Karpas-422 (cell line): ENCODE measurements around the gene CPED1. TPM values are rescaled to one million over a fixed set of nuclear protein-coding genes. Genes with fewer than 3 reads are reported as not detected.
"Not testable (repeated sequence)": the region's sequence is repeated elsewhere in the genome, so short reads cannot be mapped to it uniquely, and the experiment has no call there.

Experiments used
- DNase-seq: peaks from one replicate; pipeline ENCODE4 v3.0.0-alpha.2; 2015
- H2AFZ ChIP-seq: fragments of 200-600 bp; sonication (generic); 2 replicates; pipeline ENCODE4 v1.6.1; 2014; ENCODE audit warnings: antibody characterized with exemption, low read length, mixed read lengths
- H3K27ac ChIP-seq: fragments of 200-600 bp; sonication (generic); 2 replicates; pipeline ENCODE4 v1.5.1; 2014; ENCODE audit warnings: mild to moderate bottlenecking, low read length, moderate library complexity
- H3K27me3 ChIP-seq: fragments of 200-600 bp; sonication (generic); 2 replicates; pipeline ENCODE4 v1.6.1; 2014; ENCODE audit warnings: low read length, mixed read lengths
- H3K36me3 ChIP-seq: fragments of 200-600 bp; sonication (generic); 2 replicates; pipeline ENCODE4 v1.6.1; 2014; ENCODE audit warnings: low read length, mixed read lengths; ENCODE audit not compliant: insufficient read depth
- H3K4me1 ChIP-seq: fragments of 200-600 bp; sonication (generic); 2 replicates; pipeline ENCODE4 v1.6.1; 2014; ENCODE audit warnings: mild to moderate bottlenecking, low read length, mixed read lengths
- H3K4me2 ChIP-seq: fragments of 200-600 bp; sonication (generic); 2 replicates; pipeline ENCODE4 v1.6.1; 2014; ENCODE audit warnings: low read length, low read depth, mild to moderate bottlenecking; ENCODE audit not compliant: poor library complexity, severe bottlenecking
- H3K4me3 ChIP-seq: fragments of 200-600 bp; sonication (generic); 2 replicates; pipeline ENCODE4 v1.5.1; 2014; ENCODE audit warnings: mild to moderate bottlenecking, antibody characterized with exemption, low read length, mixed read lengths
- H3K79me2 ChIP-seq: fragments of 200-600 bp; sonication (generic); 2 replicates; pipeline ENCODE4 v1.6.1; 2014; ENCODE audit warnings: mild to moderate bottlenecking, low read length, mixed read lengths
- H3K9ac ChIP-seq: fragments of 200-600 bp; sonication (generic); 2 replicates; pipeline ENCODE4 v1.6.0; 2014; ENCODE audit warnings: low read length
- H3K9me2 ChIP-seq: fragments of 200-600 bp; sonication (generic), shearing (Covaris generic); replicated peaks from 2 replicates; pipeline ENCODE4 v1.6.0; 2014; ENCODE audit warnings: mild to moderate bottlenecking, low read length, moderate library complexity; ENCODE audit not compliant: insufficient read depth
- H3K9me3 ChIP-seq: fragments of 300-700, 200-600 bp; sonication (generic); 2 replicates; pipeline ENCODE4 v1.6.1; 2014; ENCODE audit warnings: low read length, mixed read lengths
- H4K20me1 ChIP-seq: fragments of 200-600 bp; sonication (generic); 2 replicates; pipeline ENCODE4 v1.6.1; 2014; ENCODE audit warnings: mild to moderate bottlenecking, antibody characterized with exemption, low read length, low read depth; ENCODE audit not compliant: insufficient read depth
- total RNA-seq: library from RNA; depleted of rRNA; stranded (reverse); fragments of >200 nt; shearing (Covaris generic); gene quantifications from 2 replicates; pipeline ENCODE4 v1.2.3, GENCODE V29; 2014; ENCODE audit warnings: low replicate concordance

Gene CPED1
- total RNA-seq, 1 experiment from 2014 or later, result 0.04 TPM

DNA sequence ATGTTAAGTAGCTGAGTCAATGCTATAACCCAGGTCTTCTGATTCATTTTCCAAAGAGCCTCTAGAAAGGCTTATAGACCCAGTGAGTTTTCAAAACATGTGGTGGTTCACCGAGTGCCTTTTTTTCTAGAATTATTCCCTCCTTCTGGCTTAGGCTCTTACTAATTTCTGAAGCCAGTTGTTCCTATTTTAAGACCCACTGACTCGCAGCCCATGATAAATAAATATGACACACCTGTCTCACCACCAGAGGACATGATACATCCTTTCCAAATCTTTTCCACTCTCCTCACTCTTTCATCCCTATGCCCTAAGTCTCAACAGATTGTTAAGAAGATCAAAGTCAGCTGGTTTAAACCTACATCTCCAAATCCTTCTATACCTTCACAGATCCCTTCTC is 214.3 kb downstream of the CPED1 start:
- H3K27me3 ChIP-seq, result no peaks in the 10 kb centered on the region
- no peaks in the 10 kb centered on the region for H3K36me3 ChIP-seq
- H4K20me1 ChIP-seq, result no peaks in the 10 kb centered on the region
- no peak overlapping the region for H3K4me2 ChIP-seq
- no peak overlapping the region for H3K27ac ChIP-seq
- H3K9ac ChIP-seq, result no peak overlapping the region
- no peaks in the 10 kb centered on the region for H3K9me2 ChIP-seq
- DNase-seq, result no peak
- no peaks in the 10 kb centered on the region for H3K79me2 ChIP-seq
- H2AFZ ChIP-seq, result no peak overlapping the region
- no peaks in the 10 kb centered on the region for H3K9me3 ChIP-seq
- H3K4me3 ChIP-seq, result no peak overlapping the region
- no peaks in the 10 kb centered on the region for H3K4me1 ChIP-seq

DNA sequence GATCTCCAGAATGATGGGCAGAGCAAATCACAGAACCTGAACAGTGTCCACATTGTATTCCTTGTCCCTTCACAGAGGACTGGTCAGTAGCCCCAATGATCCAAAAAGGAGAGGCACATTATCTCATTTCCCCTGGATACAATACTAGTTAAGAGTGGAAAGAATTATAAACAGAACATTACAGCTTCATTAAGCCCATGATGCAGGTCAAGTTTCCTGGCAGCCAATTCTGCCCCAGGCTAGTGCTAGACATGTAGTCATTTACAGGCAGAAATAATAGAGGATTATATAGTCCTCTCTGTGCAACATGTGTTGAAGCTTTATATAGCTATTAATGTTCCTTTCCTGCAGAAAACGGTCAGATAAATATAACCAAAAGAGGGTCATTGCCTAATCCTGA is 216.0 kb downstream of the CPED1 start:
- Histone ChIP-seq H3K36me3 (no peaks in the 10 kb centered on the region), H3K4me2 (no peak overlapping the region), H3K4me1 (no peaks in the 10 kb centered on the region), H4K20me1 (no peaks in the 10 kb centered on the region), H3K9me3 (no peaks in the 10 kb centered on the region), H3K9me2 (no peaks in the 10 kb centered on the region), H3K27me3 (no peaks in the 10 kb centered on the region), H3K9ac (no peak overlapping the region), H3K79me2 (no peaks in the 10 kb centered on the region), H2AFZ (no peak overlapping the region), H3K27ac (no peak overlapping the region), H3K4me3 (no peak overlapping the region)
- DNase-seq, result no peak

DNA sequence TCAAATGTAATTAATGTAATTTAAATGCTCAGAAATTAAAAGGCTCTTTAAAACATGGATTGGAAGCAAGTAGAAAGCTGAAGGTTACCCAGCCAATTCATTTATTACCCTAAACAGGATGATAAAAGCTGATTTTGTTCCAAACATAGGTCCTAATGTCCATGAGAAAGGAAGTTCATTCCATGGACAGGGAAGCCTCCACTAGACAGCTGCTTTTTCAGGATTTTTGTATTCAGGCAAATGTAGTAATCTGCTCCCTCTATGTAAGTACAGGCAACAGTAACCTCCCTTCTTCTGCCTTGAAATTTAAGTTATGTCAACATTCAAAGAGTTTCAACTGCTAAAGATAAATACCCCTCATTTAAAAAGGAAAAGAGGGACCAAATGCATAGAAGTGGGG is 217.3 kb downstream of the CPED1 start:
- no peak overlapping the region for H3K27ac ChIP-seq
- no peak overlapping the region for H3K4me2 ChIP-seq
- no peaks in the 10 kb centered on the region for H3K79me2 ChIP-seq
- no peak overlapping the region for H3K9ac ChIP-seq
- no peaks in the 10 kb centered on the region for H4K20me1 ChIP-seq
- no peaks in the 10 kb centered on the region for H3K9me3 ChIP-seq
- H3K36me3 ChIP-seq, result no peaks in the 10 kb centered on the region
- H3K4me3 ChIP-seq, result no peak overlapping the region
- H2AFZ ChIP-seq, result no peak overlapping the region
- no peaks in the 10 kb centered on the region for H3K27me3 ChIP-seq
- no peaks in the 10 kb centered on the region for H3K9me2 ChIP-seq
- DNase-seq, result no peak
- H3K4me1 ChIP-seq, result no peaks in the 10 kb centered on the region

DNA sequence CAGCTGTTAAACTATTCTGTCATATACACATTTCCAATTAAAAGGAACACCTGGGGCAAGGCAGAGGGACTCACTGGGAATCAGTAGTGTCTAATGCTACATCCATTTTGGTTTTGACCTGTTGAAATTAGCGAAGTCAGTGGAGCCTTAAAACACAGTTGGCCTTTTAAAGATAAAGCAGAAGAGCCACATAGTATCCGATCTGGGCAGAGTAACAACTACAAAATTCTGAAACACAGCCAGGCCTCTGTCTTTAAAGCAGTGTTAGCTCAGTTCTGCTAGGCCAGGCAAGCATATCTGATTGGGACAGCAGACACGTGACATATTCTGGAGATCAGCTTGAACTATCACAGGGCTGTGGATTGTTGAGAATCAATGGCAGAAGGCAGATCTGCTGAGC is 222.7 kb downstream of the CPED1 start:
- Histone ChIP-seq H3K9me3 (no peaks in the 10 kb centered on the region), H3K36me3 (no peaks in the 10 kb centered on the region), H3K4me2 (no peak overlapping the region), H2AFZ (no peak overlapping the region), H3K27me3 (no peaks in the 10 kb centered on the region), H3K9me2 (no peaks in the 10 kb centered on the region), H3K27ac (no peak overlapping the region), H3K9ac (no peak overlapping the region), H3K79me2 (no peaks in the 10 kb centered on the region), H3K4me3 (no peak overlapping the region), H3K4me1 (no peaks in the 10 kb centered on the region), H4K20me1 (no peaks in the 10 kb centered on the region)
- DNase-seq, result no peak

DNA sequence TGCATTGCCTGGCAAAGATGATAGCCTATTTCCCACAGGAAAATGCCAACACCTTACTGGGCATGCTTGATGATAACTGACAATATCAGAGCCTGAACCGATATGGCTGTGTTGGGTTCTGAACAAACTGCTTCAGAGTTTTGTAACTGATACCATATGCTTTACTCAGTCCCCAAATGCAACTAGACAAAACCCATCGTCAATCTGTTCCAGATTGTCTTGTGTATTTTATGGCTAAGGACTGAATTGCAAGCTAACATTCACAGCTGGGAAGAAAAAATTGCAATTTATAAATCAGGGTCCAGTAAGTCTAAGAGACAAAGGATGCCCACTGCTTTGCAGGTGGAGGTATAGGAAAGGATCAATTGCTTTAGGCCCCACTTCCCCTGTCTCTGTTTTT is 223.5 kb downstream of the CPED1 start:
- no peaks in the 10 kb centered on the region for H3K9me3 ChIP-seq
- no peaks in the 10 kb centered on the region for H3K36me3 ChIP-seq
- no peak overlapping the region for H3K9ac ChIP-seq
- no peaks in the 10 kb centered on the region for H4K20me1 ChIP-seq
- no peak for DNase-seq
- H3K4me1 ChIP-seq, result no peaks in the 10 kb centered on the region
- H3K27ac ChIP-seq, result no peak overlapping the region
- H3K4me2 ChIP-seq, result no peak overlapping the region
- H3K9me2 ChIP-seq, result no peaks in the 10 kb centered on the region
- no peak overlapping the region for H2AFZ ChIP-seq
- H3K27me3 ChIP-seq, result no peaks in the 10 kb centered on the region
- H3K4me3 ChIP-seq, result no peak overlapping the region
- no peaks in the 10 kb centered on the region for H3K79me2 ChIP-seq

DNA sequence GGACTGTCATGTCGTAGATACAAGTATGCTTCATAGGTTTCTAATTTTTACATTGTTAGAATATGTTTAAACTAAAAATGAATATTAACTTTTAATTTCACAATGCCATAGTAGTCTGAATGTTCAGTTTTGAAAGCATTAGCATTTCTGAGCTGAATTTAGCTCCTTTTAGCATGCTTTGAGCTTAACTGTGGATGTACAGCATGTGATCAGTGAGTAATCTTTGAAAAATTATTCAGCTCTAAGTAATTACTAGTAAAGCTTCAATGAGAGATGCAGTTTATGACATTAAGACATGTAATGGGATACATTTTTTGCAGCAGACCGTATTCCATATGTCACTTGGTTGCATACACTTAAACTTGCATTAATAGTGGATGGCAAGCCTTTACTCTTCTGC is 226.1 kb downstream of the CPED1 start:
- no peak overlapping the region for H2AFZ ChIP-seq
- H3K27me3 ChIP-seq, result no peaks in the 10 kb centered on the region
- no peak overlapping the region for H3K9ac ChIP-seq
- H3K4me2 ChIP-seq, result no peak overlapping the region
- no peaks in the 10 kb centered on the region for H4K20me1 ChIP-seq
- no peaks in the 10 kb centered on the region for H3K9me2 ChIP-seq
- H3K79me2 ChIP-seq, result no peaks in the 10 kb centered on the region
- no peak overlapping the region for H3K4me3 ChIP-seq
- H3K9me3 ChIP-seq, result no peaks in the 10 kb centered on the region
- no peaks in the 10 kb centered on the region for H3K4me1 ChIP-seq
- H3K27ac ChIP-seq, result no peak overlapping the region
- H3K36me3 ChIP-seq, result no peaks in the 10 kb centered on the region
- no peak for DNase-seq

DNA sequence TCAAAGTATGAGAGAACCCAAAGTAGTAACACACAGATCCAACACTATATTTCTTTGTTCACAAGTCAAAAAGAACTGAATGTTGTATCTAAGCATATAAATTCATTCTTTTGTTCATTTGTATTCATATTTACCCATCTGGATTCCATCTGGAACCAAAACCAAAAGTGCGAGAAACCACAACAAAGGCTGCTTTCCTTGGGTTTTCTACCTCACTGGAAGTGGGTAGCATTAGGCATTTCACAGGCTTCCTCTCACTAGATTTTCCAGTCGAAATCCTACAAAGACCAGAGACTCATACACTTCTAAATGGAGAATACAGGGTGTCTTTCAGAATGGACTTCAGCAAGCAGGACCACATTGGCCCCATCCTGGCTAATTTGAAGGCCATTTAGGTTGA is 230.5 kb downstream of the CPED1 start:
- H3K4me2 ChIP-seq, result no peak overlapping the region
- no peaks in the 10 kb centered on the region for H3K79me2 ChIP-seq
- H3K9me2 ChIP-seq, result no peaks in the 10 kb centered on the region

DNA sequence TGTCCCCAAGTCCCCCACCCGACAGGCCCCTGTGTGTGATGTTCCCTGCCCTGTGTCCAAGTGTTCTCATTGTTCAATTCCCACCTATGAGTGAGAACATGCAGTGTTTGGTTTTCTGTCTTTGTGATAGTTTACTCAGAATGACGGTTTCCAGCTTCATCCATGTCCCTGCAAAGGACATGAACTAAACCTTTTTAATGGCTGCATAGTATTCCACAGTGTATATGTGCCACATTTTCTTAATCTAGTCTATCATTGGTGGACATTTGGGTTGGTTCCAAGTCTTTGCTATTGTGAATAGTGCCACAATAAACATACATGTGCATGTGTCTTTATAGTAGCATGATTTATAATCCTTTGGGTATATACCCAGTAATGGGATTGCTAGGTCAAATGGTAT is 232.6 kb downstream of the CPED1 start:
- H4K20me1 ChIP-seq, H3K36me3 ChIP-seq, H2AFZ ChIP-seq, H3K27me3 ChIP-seq, DNase-seq, H3K4me2 ChIP-seq, H3K9ac ChIP-seq, H3K9me3 ChIP-seq, H3K79me2 ChIP-seq, H3K4me3 ChIP-seq, H3K9me2 ChIP-seq, H3K4me1 ChIP-seq, H3K27ac ChIP-seq: not testable (repeated sequence)

More for the DNA sequence above, 230.5 kb downstream of the CPED1 start:
- H3K9ac ChIP-seq, result no peak overlapping the region
- H3K27ac ChIP-seq, result no peak overlapping the region
- H3K9me3 ChIP-seq, result no peaks in the 10 kb centered on the region
- H3K4me3 ChIP-seq, result no peak overlapping the region
- H4K20me1 ChIP-seq, result no peaks in the 10 kb centered on the region
- no peak for DNase-seq
- no peak overlapping the region for H2AFZ ChIP-seq
- H3K4me1 ChIP-seq, result no peaks in the 10 kb centered on the region
- no peaks in the 10 kb centered on the region for H3K27me3 ChIP-seq
- H3K36me3 ChIP-seq, result no peaks in the 10 kb centered on the region

DNA sequence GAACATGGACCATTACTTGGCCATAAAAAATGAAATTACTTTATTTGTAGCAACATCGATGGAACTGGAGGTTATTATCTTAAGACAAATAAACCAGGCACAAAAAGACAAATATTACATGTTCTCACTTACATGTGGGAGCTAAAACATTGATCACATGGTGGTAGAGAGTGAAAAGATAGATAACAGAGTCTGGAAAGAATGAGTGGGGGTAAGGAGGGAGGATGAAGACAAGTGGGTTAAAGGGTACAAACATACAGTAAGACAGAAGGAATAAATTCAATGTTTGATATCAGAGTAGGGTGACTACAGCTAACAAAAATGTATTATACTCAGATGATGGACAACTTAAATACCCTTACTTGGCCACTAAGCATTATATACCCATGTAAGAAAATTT is 240.3 kb downstream of the CPED1 start:
- Histone ChIP-seq H3K27ac (no peak overlapping the region), H3K9ac (no peak overlapping the region), H3K79me2 (no peaks in the 10 kb centered on the region), H3K27me3 (no peaks in the 10 kb centered on the region), H3K4me2 (no peak overlapping the region), H4K20me1 (no peaks in the 10 kb centered on the region), H3K9me2 (no peaks in the 10 kb centered on the region), H2AFZ (no peak overlapping the region), H3K36me3 (no peaks in the 10 kb centered on the region), H3K4me3 (no peak overlapping the region), H3K9me3 (no peaks in the 10 kb centered on the region), H3K4me1 (no peaks in the 10 kb centered on the region)
- no peak for DNase-seq
